Dendritic cell treated with granulocyte-macrophage colony-stimulating factor and Interleukin-4, amounts not matched to agents 40 ng/mL and 50 ng/mL, for 4 days (primary cell): ENCODE results near the gene POMGNT1.
"Not testable (repeated sequence)": the region's sequence is repeated elsewhere in the genome, so short reads cannot be mapped to it uniquely, and the experiment has no call there.

Source experiments
- H3K27ac Mint-ChIP-seq: one replicate; pipeline ENCODE4 v1.8.0; 2022; ENCODE audit warnings: mild to moderate bottlenecking, mixed read lengths
- H3K27me3 Mint-ChIP-seq: one replicate; pipeline ENCODE4 v1.8.0; 2022; ENCODE audit warnings: mild to moderate bottlenecking, mixed read lengths
- H3K36me3 Mint-ChIP-seq: one replicate; pipeline ENCODE4 v1.8.0; 2022; ENCODE audit warnings: low read depth, mixed read lengths
- H3K4me1 Mint-ChIP-seq: one replicate; pipeline ENCODE4 v1.8.0; 2022; ENCODE audit warnings: low read depth, mixed read lengths
- H3K4me3 Mint-ChIP-seq: one replicate; pipeline ENCODE4 v1.8.0; 2022; ENCODE audit warnings: mild to moderate bottlenecking, moderate library complexity, mixed read lengths
- H3K9me3 Mint-ChIP-seq: one replicate; pipeline ENCODE4 v1.8.0; 2022; ENCODE audit warnings: mixed read lengths
- intact Hi-C: fragments of 100-400 bp; cut with micrococcal nuclease; formaldehyde crosslinking; loops from one replicate; pipeline ENCODE4 v1.15.0; 2022

POMGNT1 gene

DNA sequence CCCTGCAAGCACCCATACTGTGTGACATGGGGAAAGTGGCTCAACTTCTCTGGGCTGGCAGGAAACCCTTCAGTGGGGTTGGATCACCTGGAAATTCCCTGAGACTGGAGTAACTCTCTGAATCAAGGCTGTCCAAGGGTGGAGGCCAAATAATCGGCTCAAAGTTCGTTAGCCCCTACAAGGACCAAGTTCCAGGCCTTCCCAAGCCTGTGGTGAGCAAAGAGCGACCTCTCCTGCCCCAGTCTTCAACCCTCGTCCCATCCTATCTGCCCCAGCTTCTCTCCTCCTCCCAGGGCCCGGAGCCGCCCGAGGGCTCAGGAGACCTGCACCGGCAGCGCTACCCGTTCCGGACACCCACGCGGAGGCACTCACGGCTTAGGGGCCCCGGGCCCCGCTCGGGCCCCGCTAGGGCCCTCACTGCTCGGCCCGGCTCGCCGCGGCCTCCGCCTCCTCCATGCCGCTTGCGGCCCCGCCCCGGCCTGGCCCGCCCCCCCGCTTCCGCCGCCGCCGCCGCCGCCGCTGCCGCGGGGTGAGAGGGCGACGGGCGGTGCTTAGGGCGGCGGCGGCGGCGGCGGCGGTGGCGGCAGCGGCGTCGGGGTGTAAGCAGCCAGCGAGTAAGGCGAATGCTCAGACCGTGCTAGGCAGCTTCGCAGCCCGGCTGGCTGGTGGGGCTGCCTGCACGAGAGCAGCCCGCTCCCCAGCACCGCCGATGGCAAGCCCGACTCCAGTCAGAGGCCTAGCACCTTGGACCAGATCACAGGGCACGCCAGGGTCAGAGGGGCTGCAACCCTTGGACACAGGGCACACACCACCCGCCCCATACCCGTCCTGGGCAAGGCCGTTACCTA lies at the start of gene POMGNT1:
POMGNT1 (minus strand) TSS at position 471 of the 848 bp plus-strand sequence. CDS start 613 bp downstream, outside the sequence.
- Mint-ChIP-seq H3K27me3 (peaks cover 6% of the 10 kb centered on the region), H3K36me3 (peaks cover 27% of the 10 kb centered on the region), H3K9me3 (no peaks in the 10 kb centered on the region), H3K4me1 (peaks cover 36% of the 10 kb centered on the region), H3K4me3 (peak within 1 kb of the TSS; percentile 82), H3K27ac (peak within 1 kb of the TSS; percentile 76)
- intact Hi-C loops = no loop called here

DNA sequence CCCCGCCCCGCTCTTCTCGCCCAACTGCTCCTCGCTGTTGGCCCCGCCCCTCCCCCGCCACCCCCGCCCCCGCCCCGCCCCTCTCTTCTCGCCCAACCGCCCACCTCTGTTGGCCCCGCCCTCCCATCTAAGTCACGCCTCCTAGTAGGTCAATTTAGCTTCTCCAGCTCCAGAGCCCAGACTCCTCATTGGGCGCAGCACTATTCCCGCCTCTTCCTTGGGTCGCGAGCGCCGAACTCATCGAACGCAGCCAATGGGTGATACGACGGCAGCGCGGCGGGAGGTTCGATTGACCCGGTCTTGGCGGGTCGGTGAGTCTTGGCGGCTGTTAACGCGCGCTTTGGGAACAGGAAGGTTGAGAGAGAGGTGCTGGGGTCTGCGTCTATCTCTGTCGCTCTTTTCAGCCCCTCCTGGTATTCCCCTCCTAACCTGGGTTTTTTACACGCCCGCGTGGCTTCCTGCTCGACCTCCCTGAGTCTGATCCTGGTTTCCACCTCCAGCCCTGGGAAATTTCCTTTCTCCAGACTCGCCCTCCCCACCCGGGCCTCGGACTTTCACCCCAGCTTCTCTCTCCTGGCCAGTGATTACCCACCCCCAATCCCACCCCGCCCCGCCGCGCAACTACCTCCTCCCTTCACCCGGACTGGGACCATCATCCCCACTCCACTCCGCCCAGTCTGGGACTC lies 49.3 kb upstream of the POMGNT1 start, which contains the start of gene RAD54L:
RAD54L (plus strand) TSS at position 328 of the 686 bp plus-strand sequence. CDS start 643 bp downstream, outside the sequence.
- H3K9me3 Mint-ChIP-seq = no peaks in the 10 kb centered on the region
- intact Hi-C loops = loop anchor here (2.0 kb wide), 2 partner anchors 55 to 93 kb away; partner anchors contain the start of genes LRRC41, NSUN4 and UQCRH
- no peaks in the 10 kb centered on the region for H3K27me3 Mint-ChIP-seq
- peaks cover 20% of the 10 kb centered on the region for H3K4me1 Mint-ChIP-seq
- H3K36me3 Mint-ChIP-seq = peaks cover 6% of the 10 kb centered on the region
- peak within 1 kb of the TSS; percentile 95 for H3K4me3 Mint-ChIP-seq
- peak within 1 kb of the TSS; percentile 86 for H3K27ac Mint-ChIP-seq

DNA sequence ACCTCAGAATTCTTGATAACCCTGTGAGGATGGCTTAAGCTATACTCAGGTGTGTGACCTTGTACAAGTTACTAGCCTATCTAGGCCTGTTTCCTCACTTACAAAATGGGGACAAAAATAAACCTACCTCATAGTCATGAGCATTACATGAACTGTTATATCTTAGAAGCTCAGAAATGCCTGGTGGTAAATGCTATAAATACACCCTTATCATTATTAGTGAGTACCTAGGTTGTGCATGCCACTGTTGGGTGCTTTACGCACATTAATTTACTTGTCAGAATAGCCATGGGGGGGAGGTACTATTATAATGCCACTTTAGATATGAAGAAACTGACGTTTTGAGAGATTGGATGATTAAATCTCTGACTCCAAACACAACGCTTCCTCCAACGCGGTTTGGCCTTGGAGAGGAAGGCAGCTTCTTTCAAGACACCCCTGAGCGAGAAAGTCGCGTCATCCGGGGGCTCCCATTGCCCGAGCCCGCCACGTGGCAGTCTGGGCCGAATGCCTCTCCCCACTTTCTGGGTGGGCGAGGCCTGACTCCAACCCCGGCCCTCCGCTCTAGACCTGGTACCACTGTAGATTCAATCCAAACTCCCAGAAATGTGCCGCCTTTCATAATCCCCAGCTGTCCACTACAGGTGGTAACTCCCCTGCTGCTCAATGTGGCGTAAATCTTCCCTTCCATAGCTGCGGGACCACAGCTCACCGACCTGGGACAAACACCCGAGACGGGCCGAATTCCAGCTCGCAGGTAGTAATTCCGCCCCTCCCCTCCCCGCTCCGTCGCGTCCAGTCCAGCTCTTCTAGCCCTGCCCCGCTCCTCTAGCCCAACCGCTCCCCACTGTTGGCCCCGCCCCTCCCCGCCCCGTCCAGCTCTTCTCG lies 48.6 kb upstream of the POMGNT1 start:
- peak overlapping the region; percentile 86 for H3K27ac Mint-ChIP-seq
- peaks cover 20% of the 10 kb centered on the region for H3K4me1 Mint-ChIP-seq
- H3K9me3 Mint-ChIP-seq = no peaks in the 10 kb centered on the region
- intact Hi-C loops = loop anchor here (2.0 kb wide), 2 partner anchors 56 to 94 kb away; partner anchors contain the start of genes LRRC41, NSUN4 and UQCRH
- H3K4me3 Mint-ChIP-seq = peak overlapping the region; percentile 95
- H3K27me3 Mint-ChIP-seq = no peaks in the 10 kb centered on the region
- H3K36me3 Mint-ChIP-seq = peaks cover 6% of the 10 kb centered on the region

DNA sequence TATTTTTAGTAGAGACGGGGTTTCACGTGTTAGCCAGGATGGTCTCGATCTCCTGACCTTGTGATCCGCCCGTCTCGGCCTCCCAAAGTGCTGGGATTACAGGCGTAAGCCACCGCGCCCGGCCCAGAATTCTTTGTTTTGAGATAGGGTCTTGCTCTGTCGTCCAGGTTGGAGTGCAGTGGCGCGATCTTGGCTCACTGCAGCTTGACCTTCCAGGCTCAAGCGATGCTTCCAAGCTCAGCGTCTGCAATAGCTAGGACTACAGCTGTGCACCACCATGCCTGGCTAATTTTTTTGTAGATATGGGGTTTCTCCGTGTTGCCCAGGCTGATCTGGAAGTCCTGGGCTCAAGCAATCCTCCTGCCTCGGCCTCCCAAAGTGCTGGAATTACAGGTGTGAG lies 47.9 kb upstream of the POMGNT1 start:
- not testable (repeated sequence) for H3K9me3 Mint-ChIP-seq, H3K27me3 Mint-ChIP-seq, H3K36me3 Mint-ChIP-seq, H3K27ac Mint-ChIP-seq, H3K4me3 Mint-ChIP-seq
- H3K4me1 Mint-ChIP-seq = peaks cover 20% of the 10 kb centered on the region
- intact Hi-C loops = loop anchor here (2.0 kb wide), 2 partner anchors 57 to 95 kb away; partner anchors contain the start of genes LRRC41, NSUN4 and UQCRH

DNA sequence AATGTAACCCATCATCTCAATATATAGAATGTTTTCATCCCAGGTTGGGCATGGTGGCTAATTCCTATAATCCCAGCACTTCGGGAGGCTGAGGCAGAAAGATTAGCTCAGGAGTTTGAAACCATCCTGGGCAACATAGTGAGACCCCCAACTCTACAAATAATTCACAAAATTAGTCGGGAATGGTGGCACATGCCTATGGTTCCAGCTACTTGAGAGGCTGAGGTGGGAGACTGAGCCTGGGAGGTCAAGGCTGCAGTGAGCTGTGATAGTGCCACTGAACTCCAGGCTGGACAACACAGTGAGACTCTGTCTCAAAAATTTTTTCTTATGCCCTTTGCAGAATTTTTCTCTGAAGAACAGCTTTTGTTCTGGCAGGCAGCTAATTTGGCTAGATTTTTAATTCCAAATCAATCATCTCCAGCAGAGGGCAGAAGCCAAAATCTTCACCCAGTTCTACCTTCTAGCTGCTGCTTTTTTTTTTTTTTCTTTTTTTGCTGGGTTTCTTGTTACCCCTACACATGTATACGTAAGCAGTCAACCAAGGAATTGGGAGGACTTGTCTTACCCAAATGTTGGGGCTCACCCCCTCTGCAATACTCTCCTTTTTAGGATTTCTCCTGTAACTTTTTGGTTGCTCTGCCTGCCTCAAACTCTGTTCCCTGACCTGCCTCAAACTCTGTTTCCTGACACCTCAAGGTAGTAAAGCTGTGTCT lies 46.6 kb upstream of the POMGNT1 start:
- Mint-ChIP-seq H3K27me3 (no peaks in the 10 kb centered on the region), H3K27ac (no peak overlapping the region), H3K4me1 (peaks cover 20% of the 10 kb centered on the region), H3K36me3 (peaks cover 6% of the 10 kb centered on the region), H3K9me3 (no peaks in the 10 kb centered on the region), H3K4me3 (no peak overlapping the region)
- intact Hi-C loops = loop anchor here (2.0 kb wide), 1 partner anchor 104 kb away; no protein-coding TSS in a partner anchor

DNA sequence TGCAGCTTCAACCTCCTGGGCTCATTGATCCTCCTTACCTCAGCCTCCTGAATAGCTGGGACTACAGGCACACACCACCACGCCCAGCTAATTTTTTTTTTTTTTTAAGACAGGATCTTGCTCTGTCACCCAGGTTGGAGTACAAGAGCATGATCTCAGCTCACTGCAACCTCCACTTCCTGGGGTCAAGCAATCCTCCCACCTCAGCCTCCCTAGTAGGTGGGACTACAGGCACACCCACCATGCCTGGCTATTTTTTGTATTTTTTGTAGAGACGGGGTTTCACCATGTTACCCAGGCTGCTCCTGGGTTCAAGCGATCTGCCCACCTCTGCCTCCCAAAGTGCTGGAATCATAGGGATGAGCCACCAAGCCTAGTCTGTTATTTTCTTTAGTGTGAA lies 45.6 kb upstream of the POMGNT1 start:
- not testable (repeated sequence) for H3K36me3 Mint-ChIP-seq, H3K27ac Mint-ChIP-seq, H3K4me3 Mint-ChIP-seq, H3K27me3 Mint-ChIP-seq, H3K9me3 Mint-ChIP-seq
- peaks cover 15% of the 10 kb centered on the region for H3K4me1 Mint-ChIP-seq
- intact Hi-C loops = loop anchor here (2.0 kb wide), 1 partner anchor 105 kb away; no protein-coding TSS in a partner anchor

DNA sequence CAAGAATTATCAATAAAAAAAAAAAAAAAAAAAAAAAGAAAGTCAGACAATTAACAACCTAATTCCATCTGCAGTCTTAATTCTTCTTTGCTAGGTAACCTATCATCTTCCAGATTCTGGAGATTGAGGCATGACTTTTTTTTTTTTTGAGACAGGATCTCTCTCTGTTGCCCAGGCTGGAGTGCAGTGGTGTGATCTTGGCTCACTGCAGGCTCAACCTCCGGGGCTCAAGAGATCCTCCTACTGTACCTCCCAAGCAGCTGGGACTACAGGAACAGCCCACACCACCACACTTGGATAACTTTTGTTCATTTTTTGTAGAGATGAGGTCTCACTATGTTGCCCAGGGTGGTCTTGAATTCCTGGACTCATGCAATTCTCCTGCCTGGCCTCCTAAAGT lies 44.7 kb upstream of the POMGNT1 start:
- H3K27ac Mint-ChIP-seq = no peak overlapping the region
- H3K4me3 Mint-ChIP-seq = no peak overlapping the region
- H3K4me1 Mint-ChIP-seq = peaks cover 9% of the 10 kb centered on the region
- H3K9me3 Mint-ChIP-seq = no peaks in the 10 kb centered on the region
- no peaks in the 10 kb centered on the region for H3K27me3 Mint-ChIP-seq
- intact Hi-C loops = no loop called here
- H3K36me3 Mint-ChIP-seq = peaks cover 6% of the 10 kb centered on the region

DNA sequence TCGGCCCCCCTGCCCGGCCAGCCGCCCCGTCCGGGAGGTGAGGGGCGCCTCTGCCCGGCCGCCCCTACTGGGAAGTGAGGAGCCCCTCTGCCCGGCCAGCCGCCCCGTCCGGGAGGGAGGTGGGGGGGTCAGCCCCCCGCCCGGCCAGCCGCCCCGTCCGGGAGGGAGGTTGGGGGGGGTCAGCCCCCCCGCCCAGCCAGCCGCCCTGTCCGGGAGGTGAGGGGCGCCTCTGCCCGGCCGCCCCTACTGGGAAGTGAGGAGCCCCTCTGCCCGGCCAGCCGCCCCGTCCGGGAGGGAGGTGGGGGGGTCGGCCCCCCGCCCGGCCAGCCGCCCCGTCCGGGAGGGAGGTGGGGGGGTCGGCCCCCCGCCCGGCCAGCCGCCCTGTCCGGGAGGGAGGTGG lies 43.5 kb upstream of the POMGNT1 start:
- intact Hi-C loops, H3K4me3 Mint-ChIP-seq, H3K36me3 Mint-ChIP-seq, H3K9me3 Mint-ChIP-seq, H3K27ac Mint-ChIP-seq, H3K4me1 Mint-ChIP-seq, H3K27me3 Mint-ChIP-seq: not testable (repeated sequence)

DNA sequence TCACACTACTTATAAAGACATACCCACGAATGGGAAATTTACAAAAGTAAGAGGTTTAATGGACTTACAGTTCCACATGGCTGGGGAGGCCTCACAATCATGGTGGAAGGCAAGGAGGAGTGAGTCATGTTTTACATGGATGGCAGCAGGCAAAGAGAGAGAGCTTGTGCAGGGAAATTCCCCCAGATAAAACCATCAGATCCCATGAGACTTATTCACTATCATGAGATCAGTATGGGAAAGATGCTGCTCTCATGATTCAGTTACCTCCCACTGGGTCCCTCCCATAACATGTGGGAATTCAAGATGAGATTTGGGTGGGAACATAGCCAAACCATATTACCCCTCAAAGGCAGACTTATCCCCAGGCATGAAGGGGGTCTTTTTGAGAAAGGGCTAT lies 40.6 kb upstream of the POMGNT1 start:
- H3K36me3 Mint-ChIP-seq, H3K4me1 Mint-ChIP-seq, intact Hi-C loops, H3K27me3 Mint-ChIP-seq, H3K4me3 Mint-ChIP-seq, H3K27ac Mint-ChIP-seq, H3K9me3 Mint-ChIP-seq: not testable (repeated sequence)

DNA sequence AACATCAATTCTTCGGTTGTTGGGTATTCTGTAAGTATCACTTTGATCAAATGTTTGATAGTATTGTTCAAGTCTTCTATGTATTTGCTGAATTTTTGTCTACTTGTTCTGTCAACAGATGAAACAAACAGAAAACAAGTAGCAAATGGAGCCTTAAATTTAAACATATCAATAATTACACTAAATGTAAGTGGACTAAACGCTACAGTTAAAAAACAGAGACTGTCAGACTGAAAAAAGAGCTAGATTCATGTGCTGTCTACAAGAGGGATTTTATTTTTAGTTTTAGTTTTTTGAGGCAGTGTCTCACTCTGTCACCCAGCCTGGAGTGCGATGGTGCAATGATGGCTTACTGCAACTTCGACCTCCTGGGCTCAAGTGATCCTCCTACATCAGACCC lies 38.6 kb upstream of the POMGNT1 start:
- no peak overlapping the region for H3K4me3 Mint-ChIP-seq
- no peak overlapping the region for H3K27ac Mint-ChIP-seq
- H3K27me3 Mint-ChIP-seq = no peaks in the 10 kb centered on the region
- H3K9me3 Mint-ChIP-seq = no peaks in the 10 kb centered on the region
- intact Hi-C loops = no loop called here
- no peaks in the 10 kb centered on the region for H3K36me3 Mint-ChIP-seq
- peaks cover 6% of the 10 kb centered on the region for H3K4me1 Mint-ChIP-seq

DNA sequence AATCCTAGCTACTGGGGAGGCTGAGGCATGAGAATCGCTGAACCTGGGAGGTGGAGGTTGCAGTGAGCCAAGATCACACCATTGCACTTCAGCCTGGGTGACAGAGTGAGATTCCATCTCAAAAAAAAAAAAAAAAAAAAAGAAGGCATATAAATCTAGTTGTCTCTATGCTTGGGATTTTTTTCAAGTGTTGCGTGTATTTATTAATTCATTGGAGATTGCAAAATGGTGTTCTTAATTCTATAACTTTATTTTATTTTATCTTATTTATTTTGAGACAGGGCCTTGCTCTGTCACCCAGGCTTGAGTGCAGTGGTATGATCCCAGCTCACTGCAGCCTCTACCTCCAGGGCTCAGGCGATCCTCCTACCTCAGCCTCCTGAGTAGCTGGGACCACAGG lies 33.0 kb upstream of the POMGNT1 start:
- H3K4me3 Mint-ChIP-seq, H3K27ac Mint-ChIP-seq, H3K4me1 Mint-ChIP-seq, H3K36me3 Mint-ChIP-seq, H3K27me3 Mint-ChIP-seq, H3K9me3 Mint-ChIP-seq, intact Hi-C loops: not testable (repeated sequence)

DNA sequence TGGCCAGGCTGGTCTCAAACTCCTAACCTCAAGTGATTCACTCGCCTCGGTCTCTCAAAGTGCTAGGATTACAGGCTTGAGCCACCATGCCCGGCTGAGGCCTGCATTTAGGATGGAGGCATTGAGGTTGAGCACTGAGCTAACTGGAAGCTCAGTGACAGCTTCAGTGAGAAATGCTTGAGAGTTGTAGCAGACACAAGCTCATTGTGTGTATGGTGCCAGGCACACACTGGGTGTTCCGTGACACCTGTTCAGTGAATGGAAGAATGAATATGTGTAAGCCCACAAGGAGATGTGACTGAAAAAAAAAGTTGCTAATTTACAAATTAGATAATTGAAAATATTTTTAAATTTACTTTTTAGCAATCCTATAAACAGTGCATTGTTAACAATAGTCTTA lies 26.7 kb upstream of the POMGNT1 start:
- Mint-ChIP-seq H3K36me3 (no peaks in the 10 kb centered on the region), H3K27ac (no peak overlapping the region), H3K4me3 (no peak overlapping the region), H3K9me3 (no peaks in the 10 kb centered on the region), H3K4me1 (peaks cover 11% of the 10 kb centered on the region), H3K27me3 (peaks cover 3% of the 10 kb centered on the region)
- intact Hi-C loops = no loop called here

DNA sequence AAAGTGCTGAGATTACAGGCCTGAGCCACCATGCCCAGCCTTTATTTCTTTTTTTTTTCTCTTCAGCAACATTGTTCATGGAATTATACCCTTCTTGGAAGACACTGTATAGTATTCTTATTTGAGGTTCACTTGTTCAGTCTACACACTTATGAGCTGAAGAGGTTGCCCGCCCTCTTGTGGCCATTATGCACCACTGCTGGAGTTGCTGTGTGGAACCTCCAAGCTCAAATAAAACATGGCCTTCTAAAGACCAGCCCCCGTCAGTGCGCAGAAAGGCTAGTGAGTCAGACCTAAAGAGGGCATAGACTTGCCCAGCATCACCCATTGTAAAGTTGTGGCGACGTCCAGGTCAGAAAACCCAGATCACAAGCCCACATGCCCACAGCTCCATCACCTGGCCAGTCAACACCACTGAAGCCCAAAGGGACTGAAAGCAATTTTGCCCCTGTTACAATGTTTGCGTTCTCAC lies 25.3 kb upstream of the POMGNT1 start:
- no peak overlapping the region for H3K4me3 Mint-ChIP-seq
- H3K27ac Mint-ChIP-seq = no peak overlapping the region
- no peaks in the 10 kb centered on the region for H3K36me3 Mint-ChIP-seq
- peaks cover 3% of the 10 kb centered on the region for H3K27me3 Mint-ChIP-seq
- H3K9me3 Mint-ChIP-seq = no peaks in the 10 kb centered on the region
- peaks cover 11% of the 10 kb centered on the region for H3K4me1 Mint-ChIP-seq
- intact Hi-C loops = loop anchor here (1.0 kb wide), 1 partner anchor 186 kb away; no protein-coding TSS in a partner anchor
